GM12865 (cell line): ENCODE measurements around the gene TAF3.

Source experiments
- DNase-seq: peaks from one replicate; pipeline ENCODE4 v3.0.0; 2010; ENCODE audit warnings: low read depth
- H3K4me3 ChIP-seq: 2 replicates; pipeline ENCODE4 v1.5.1; 2011; ENCODE audit warnings: mild to moderate bottlenecking, low read depth, low read length, control low read depth
- CTCF ChIP-seq: IDR thresholded peaks from 2 replicates; pipeline ENCODE4 v1.5.1; 2011; ENCODE audit warnings: low read length, control low read depth, low read depth, inconsistent platforms; ENCODE audit not compliant: insufficient read depth; ENCODE audit errors: missing control alignments

Gene TAF3

GRCh38 chr10:7928536-7928935 is 110.2 kb downstream of the TAF3 start:
- no peak overlapping the region for H3K4me3 ChIP-seq
- DNase-seq = no peak
- no peak for TF ChIP-seq CTCF

GRCh38 chr10:7932301-7933036 is 114.2 kb downstream of the TAF3 start:
- TF ChIP-seq CTCF = no peak
- DNase-seq = no peak
- no peak overlapping the region for H3K4me3 ChIP-seq

- no peak for DNase-seq
- TF ChIP-seq CTCF = no peak
- H3K4me3 ChIP-seq = no peak overlapping the region
Measured at GRCh38 chr10:7933262-7933661, 115.0 kb downstream of the TAF3 start.

- H3K4me3 ChIP-seq = no peak overlapping the region
- DNase-seq = no peak
- no peak for TF ChIP-seq CTCF
Measured at GRCh38 chr10:7933757-7934156, 115.5 kb downstream of the TAF3 start.

GRCh38 chr10:7937315-7937945 is 119.1 kb downstream of the TAF3 start:
- H3K4me3 ChIP-seq = no peak overlapping the region
- DNase-seq = no peak
- TF ChIP-seq CTCF = no peak

- no peak for TF ChIP-seq CTCF
- DNase-seq = no peak
- H3K4me3 ChIP-seq = no peak overlapping the region
Measured at GRCh38 chr10:7941576-7941975, 123.3 kb downstream of the TAF3 start.

GRCh38 chr10:7942316-7942715 is 124.0 kb downstream of the TAF3 start:
- DNase-seq = no peak
- TF ChIP-seq CTCF = no peak

More at GRCh38 chr10:7942316-7942715, 124.0 kb downstream of the TAF3 start:
- no peak overlapping the region for H3K4me3 ChIP-seq
